KMS-11 (cell line): Measurements from ENCODE around the gene UNC93B1.

ENCODE experiments used
- H2AFZ ChIP-seq: fragments of 200-600 bp; sonication (generic); 2 replicates; pipeline ENCODE4 v1.6.1; 2016; ENCODE audit warnings: antibody characterized with exemption, mixed run types, low read depth
- H3K27ac ChIP-seq: fragments of 200-600 bp; sonication (generic); 2 replicates; pipeline ENCODE4 v1.6.1; 2016; ENCODE audit warnings: mild to moderate bottlenecking, mixed run types
- H3K27me3 ChIP-seq: fragments of 200-600 bp; sonication (generic); 2 replicates; pipeline ENCODE4 v1.6.1; 2017; ENCODE audit warnings: mild to moderate bottlenecking, low read depth, mixed run types, moderate library complexity; ENCODE audit not compliant: insufficient read depth
- H3K36me3 ChIP-seq: fragments of 200-600 bp; sonication (generic); 2 replicates; pipeline ENCODE4 v1.6.1; 2017; ENCODE audit warnings: mild to moderate bottlenecking, mixed run types; ENCODE audit not compliant: insufficient read depth
- H3K4me1 ChIP-seq: fragments of 200-600 bp; sonication (generic); 2 replicates; pipeline ENCODE4 v1.6.1; 2016; ENCODE audit warnings: mild to moderate bottlenecking, low read depth, mixed run types; ENCODE audit not compliant: poor library complexity, severe bottlenecking
- H3K4me2 ChIP-seq: fragments of 200-600 bp; sonication (generic); 2 replicates; pipeline ENCODE4 v1.7.0; 2016; ENCODE audit warnings: mild to moderate bottlenecking, mixed run types
- H3K4me3 ChIP-seq: fragments of 200-600 bp; sonication (generic); IDR thresholded peaks from 2 replicates; pipeline ENCODE4 v1.6.1; 2017; ENCODE audit warnings: low read depth, low read length, mixed read lengths; ENCODE audit not compliant: insufficient read depth
- H3K79me2 ChIP-seq: fragments of 200-600 bp; sonication (generic); 2 replicates; pipeline ENCODE4 v1.6.1; 2016; ENCODE audit warnings: low read depth, mixed run types; ENCODE audit not compliant: insufficient read depth
- H3K9ac ChIP-seq: fragments of 200-600 bp; sonication (generic); 2 replicates; pipeline ENCODE4 v1.6.1; 2016; ENCODE audit warnings: mild to moderate bottlenecking, mixed run types
- H4K20me1 ChIP-seq: fragments of 200-600 bp; sonication (generic); 2 replicates; pipeline ENCODE4 v1.6.1; 2016; ENCODE audit warnings: mild to moderate bottlenecking, mixed run types; ENCODE audit not compliant: insufficient read depth
- CTCF ChIP-seq: fragments of 200-600 bp; sonication (generic); conservative IDR thresholded peaks from 2 replicates; pipeline ENCODE4 v1.6.1; 2017; ENCODE audit warnings: low read depth, mild to moderate bottlenecking, antibody characterized with exemption, low read length, moderate library complexity, mixed read lengths

The UNC93B1 gene

GRCh38 chr11:68003846-68004550 lies at the start of gene UNC93B1:
Gene UNC93B1, minus strand, starts transcription at chr11:68004097. Its CDS starts 54 bp downstream, at chr11:68004043.
- Histone ChIP-seq H3K27ac (peak within 1 kb of the TSS; percentile 48; the same call in 1 of the 2 replicates), H2AFZ (peak within 1 kb of the TSS; percentile 60), H3K9ac (peak within 1 kb of the TSS; percentile 55; the same call in 1 of the 2 replicates)

GRCh38 chr11:68053117-68053516 lies 49.2 kb upstream of the UNC93B1 start:
- H3K4me1 ChIP-seq: no peaks in the 10 kb centered on the region
- H3K27me3 ChIP-seq: no peaks in the 10 kb centered on the region
- H3K4me2 ChIP-seq: no peak overlapping the region
- no peak overlapping the region for H3K27ac ChIP-seq
- no peak for TF ChIP-seq CTCF
- H3K79me2 ChIP-seq: no peaks in the 10 kb centered on the region
- H3K36me3 ChIP-seq: no peaks in the 10 kb centered on the region
- H2AFZ ChIP-seq: no peak overlapping the region
- H4K20me1 ChIP-seq: no peaks in the 10 kb centered on the region
- no peak overlapping the region for H3K4me3 ChIP-seq
- H3K9ac ChIP-seq: no peak overlapping the region

More at GRCh38 chr11:68003846-68004550, at the start of gene UNC93B1:
- H3K79me2 ChIP-seq: no peaks in the 10 kb centered on the region
- peak within 1 kb of the TSS; percentile 89 for H3K4me2 ChIP-seq
- no peak within 1 kb of the TSS for H3K4me3 ChIP-seq
- H3K4me1 ChIP-seq: peaks cover 74% of the 10 kb centered on the region
- TF ChIP-seq CTCF: no peak
- H3K36me3 ChIP-seq: no peaks in the 10 kb centered on the region
- no peaks in the 10 kb centered on the region for H3K27me3 ChIP-seq
- no peaks in the 10 kb centered on the region for H4K20me1 ChIP-seq

GRCh38 chr11:68052137-68052873 lies 48.4 kb upstream of the UNC93B1 start:
- Histone ChIP-seq H3K9ac (no peak overlapping the region), H3K4me3 (no peak overlapping the region), H3K36me3 (no peaks in the 10 kb centered on the region), H3K27ac (no peak overlapping the region), H3K27me3 (no peaks in the 10 kb centered on the region), H4K20me1 (no peaks in the 10 kb centered on the region), H3K4me1 (no peaks in the 10 kb centered on the region), H3K4me2 (no peak overlapping the region), H2AFZ (no peak overlapping the region), H3K79me2 (no peaks in the 10 kb centered on the region)
- TF ChIP-seq CTCF: no peak

- H3K9ac ChIP-seq: no peak overlapping the region
- no peak overlapping the region for H3K4me3 ChIP-seq
- no peaks in the 10 kb centered on the region for H3K27me3 ChIP-seq
- H3K27ac ChIP-seq: no peak overlapping the region
- H3K4me1 ChIP-seq: no peaks in the 10 kb centered on the region
- no peak overlapping the region for H2AFZ ChIP-seq
- H3K79me2 ChIP-seq: no peaks in the 10 kb centered on the region
- no peak overlapping the region for H3K4me2 ChIP-seq
- H3K36me3 ChIP-seq: no peaks in the 10 kb centered on the region
- no peaks in the 10 kb centered on the region for H4K20me1 ChIP-seq
- no peak for TF ChIP-seq CTCF
Observed at GRCh38 chr11:68051191-68052136, 47.6 kb upstream of the UNC93B1 start.
